DMS53 (cell line): ENCODE results near the gene IP6K2.

Experiments
- DNase-seq: peaks from one replicate; lab custom pipeline; 2025; lab: John Stamatoyannopoulos, UW

The IP6K2 gene

DNA sequence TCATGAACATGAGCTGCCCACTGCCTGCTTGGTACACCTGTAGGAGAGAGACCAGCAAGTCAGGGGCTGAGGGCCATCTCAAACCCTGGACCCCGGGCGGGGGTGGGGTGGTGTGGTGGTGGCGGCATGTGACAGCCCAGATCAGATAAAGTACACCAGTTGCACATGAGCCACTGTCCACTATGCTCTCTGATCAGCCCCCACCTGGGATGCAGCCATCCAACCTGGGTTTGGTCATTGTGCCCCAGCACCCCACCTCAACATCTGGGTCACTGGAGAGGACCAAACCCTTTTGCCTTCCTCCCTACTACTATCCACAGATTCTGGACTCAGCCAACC is 28.3 kb downstream of the IP6K2 start:
- DNase-seq = no peak

- peak; percentile 26 for DNase-seq
These were observed 28.8 kb downstream of the IP6K2 start for GRCh38 chr3:48688032-48688736.

DNA sequence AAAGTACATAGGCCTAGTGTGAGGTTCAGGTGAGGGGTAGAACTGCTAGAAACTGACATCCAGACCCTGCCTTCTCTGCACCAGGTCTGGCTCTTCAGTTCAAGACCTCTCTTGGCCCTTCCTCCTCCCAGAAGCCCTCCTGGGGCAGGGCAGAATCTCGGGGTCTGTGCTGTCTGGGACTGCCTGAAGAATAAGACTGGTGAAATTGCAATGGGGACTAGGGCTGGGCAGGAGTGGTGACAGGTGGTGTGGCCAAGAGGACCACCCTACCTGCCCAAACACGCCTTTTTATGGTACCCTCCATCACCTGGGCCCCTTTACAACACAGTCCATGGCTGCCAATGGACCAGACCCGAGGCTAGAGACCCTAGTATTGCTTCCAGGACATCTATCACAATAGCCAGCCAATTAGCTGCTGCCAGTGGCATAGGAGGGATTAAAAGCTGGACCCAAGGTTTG is 29.8 kb downstream of the IP6K2 start:
- DNase-seq = no peak

- peak; percentile 34 for DNase-seq
These were observed 30.3 kb downstream of the IP6K2 start for GRCh38 chr3:48686538-48687219.

GRCh38 chr3:48685603-48686511 is 31.2 kb downstream of the IP6K2 start, which contains the start of gene NCKIPSD:
Gene NCKIPSD (minus strand): TSS chr3:48685915. CDS start chr3:48685807, 108 bp downstream.
- DNase-seq = peak; percentile 83

GRCh38 chr3:48685293-48685602 is 31.8 kb downstream of the IP6K2 start:
- no peak for DNase-seq

DNA sequence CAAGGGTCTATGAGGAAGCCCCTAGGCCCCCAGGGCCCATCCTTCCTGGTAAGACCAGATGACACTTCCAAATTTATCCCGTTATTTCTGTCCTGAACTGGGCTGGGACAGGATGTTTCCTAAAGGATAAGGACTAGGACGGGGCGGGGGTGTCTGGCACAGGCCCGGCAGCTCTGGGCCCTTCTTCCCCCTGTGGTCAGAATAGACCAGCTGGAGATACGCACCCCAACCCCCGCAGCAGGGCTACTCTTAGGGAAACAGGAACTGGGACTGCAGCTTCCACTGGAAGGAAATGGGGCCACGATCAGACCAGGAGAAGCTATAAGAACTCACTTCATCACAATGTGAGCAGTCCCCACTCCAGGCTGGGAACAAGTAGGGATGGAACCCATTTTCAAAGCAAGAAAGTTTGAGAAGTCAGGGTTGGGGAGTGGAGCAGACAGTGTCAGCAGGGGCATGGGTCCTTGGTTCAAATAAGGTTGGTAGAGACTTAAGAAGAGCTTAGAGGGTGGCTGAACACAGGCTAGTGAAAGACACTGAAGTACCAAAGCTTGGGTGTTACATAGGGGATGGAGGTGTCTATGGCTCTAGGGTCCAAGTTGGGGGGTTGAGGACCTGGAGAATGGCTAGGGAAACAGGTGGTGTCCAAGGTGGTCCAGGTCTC is 32.4 kb downstream of the IP6K2 start:
- no peak for DNase-seq

DNA sequence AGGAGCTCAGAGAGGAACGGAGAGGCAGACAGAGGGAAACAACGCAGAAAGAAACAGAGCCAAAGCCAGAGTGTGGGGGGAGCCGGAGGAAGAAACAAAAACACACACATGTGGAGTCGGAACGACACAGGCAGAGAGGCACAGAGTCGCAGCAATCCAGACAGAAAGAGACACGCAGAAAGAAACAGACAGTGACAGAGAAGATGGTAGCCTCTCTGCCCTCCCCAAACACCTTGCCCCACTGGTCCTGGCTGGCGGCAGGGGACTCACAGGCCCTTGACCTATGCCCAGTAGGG is 33.0 kb downstream of the IP6K2 start:
- no peak for DNase-seq

- DNase-seq = no peak
These were observed 34.2 kb downstream of the IP6K2 start for GRCh38 chr3:48682786-48683185.

DNA sequence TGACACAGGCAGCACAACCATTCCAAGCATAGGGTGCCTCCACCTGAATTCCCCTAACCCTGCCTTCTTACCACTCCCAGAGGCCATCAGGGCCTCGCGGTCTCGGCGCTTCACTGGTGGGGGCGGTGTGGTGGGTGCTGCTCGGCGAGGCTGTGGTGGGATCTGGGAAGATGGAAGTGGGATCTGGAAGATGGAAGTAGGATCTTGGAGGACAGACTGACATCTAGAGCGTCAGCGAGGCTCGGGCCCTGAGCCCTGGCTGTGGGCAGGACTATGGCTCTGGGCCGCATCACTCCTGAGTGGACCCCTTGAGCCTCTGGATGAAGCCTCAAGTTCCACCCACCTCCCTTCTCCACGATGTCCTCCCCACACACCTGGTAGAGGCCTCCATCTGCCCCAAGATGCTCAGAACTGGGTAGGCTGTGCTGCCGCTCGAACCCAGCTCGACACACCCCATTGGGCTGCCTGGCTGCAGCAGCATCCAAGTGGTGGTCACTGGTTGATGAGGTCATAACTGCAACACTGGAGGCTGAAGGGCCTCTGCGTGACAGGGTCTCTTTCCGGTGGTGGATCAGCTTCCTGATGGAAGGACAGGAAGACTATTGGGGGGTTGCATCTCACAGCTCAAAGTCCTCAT is 34.9 kb downstream of the IP6K2 start:
- DNase-seq = no peak

GRCh38 chr3:48681541-48681880 is 35.5 kb downstream of the IP6K2 start:
- no peak for DNase-seq

DNA sequence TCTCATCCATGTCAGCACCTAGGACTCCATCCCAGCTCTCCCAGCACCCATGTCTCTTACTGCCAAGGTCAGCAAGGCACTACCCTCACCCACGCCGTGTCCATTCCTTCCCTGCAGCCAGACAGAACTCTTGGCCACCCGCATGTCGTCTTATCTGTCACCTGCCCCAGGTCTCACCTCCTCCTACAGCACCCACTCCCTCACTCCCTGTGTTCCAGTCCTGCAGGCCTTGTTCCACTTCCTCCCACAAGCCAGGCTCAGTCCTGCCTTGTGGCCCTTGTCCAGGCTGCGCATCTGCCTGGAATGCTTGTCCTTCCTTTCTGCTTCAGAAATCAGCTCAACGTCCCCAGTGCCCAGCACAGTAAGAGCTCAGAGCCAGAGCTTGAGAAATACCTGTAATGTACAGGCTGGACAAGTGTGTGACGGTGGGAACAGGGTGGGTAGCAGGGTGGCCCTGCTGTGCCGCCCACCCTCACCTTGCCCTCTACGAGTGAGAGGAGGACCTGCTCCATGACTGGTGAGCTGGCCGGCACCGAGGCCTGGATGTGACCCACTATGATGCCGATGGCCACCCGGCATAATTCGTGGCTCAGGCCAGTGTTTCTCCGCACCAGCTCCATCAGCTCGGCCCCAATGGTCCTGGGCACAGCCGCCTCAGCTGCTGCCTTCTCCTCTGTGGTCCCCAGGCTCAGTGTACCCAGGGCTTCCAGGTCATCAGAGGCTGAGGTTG is 36.0 kb downstream of the IP6K2 start:
- no peak for DNase-seq

GRCh38 chr3:48679411-48680391 is 37.3 kb downstream of the IP6K2 start:
- DNase-seq = no peak

DNA sequence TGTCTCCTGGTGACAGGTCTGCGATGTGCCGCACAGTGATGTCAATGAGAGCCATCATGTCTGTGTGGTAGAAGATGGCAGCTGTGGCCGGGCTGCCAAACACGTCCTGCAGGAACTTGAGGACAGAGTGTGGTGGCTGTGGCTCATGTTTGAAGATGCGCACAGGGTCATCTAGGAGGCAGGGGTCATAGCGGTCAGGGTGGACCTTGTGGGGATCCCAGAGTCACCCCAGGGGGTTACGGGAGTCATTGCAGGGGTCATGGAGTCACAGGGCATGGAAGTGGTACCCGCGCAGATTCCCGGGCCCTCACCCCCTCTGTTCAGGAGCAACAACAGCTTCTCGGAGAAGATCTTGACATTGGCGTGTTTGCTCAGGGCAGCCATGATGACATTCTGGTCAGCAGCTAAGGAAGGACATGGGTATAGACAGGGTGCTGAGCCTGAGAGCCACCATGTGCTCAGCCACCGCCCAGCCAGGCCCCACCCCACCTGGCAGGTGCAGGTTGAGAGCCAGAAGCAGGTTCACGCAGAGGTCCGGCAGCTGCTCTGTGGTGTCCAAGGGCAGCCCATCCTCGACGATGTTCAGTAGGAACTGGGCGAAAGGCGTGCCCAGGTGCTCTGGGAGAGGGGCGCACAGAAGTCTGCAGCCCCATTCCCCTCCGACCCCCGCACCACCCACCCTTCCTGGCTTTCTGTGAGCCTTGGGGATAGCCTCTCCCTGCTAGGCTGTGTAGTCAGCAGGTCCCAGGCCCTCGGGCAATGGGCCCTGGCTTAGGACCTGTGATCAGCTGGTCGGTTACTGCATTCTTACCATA is 38.2 kb downstream of the IP6K2 start:
- DNase-seq = no peak

DNA sequence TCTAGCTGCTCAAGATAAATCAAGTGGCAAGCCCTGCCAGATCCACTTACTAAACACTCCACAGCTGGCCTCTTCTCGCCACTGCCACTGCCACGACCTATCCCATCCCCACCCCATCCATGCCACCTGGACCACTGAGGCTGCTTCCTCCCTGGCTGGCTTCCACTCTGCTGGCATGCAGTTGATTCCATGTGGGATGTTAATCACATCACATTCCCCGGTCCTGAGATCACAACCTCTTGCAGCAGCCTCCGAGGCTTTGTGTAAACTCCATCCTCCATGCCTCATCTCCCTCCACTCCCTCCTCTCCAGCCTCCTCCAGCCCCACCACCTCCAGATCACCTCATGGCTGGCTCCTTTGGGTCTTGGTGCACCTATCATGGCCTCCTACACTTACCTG is 39.0 kb downstream of the IP6K2 start:
- no peak for DNase-seq

GRCh38 chr3:48674505-48674904 is 42.5 kb downstream of the IP6K2 start:
- no peak for DNase-seq

- no peak for DNase-seq
These were observed 44.5 kb downstream of the IP6K2 start for GRCh38 chr3:48672522-48672921.

DNA sequence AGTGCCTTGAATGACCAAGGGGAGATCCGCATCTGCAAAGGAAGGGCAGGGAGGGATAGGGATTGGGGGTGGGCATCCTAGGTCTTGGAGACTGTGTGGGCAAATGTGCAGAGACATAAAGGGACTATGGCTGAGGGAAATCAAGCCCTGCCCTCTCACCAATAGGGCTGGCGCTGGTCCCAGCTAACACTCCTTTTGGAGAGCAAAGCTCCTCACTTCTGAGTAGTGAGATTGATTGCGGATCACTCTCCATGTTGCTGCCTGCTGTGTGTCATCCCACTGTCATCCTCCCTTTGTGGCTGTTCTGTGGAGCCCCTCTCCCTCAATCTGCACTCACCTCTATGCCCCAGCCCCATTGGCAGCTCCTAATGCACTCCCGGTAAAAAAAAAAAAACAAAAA is 52.1 kb downstream of the IP6K2 start:
- DNase-seq = no peak

DNA sequence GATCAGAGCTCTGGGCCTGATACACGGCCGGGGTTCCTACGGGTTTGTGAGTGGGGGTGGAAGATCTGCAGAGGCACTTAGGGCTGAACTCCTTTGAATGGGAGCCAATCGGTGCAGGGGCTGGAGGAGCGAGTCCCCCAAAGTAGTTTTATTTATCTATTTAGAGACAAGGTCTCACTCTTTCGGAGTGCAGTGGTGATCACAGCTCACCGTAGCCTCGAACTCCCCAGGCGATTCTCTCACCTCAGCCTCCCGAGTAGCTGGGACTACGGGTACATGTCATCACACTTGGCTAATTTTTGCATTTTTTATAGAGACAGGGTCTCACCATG is 52.7 kb downstream of the IP6K2 start:
- DNase-seq = no peak
